B cell (primary cell): Measurements from ENCODE around the gene HOXC9. TPM values are rescaled to one million over a fixed set of nuclear protein-coding genes. Genes with fewer than 3 reads are reported as not detected.

ENCODE experiments used
- ATAC-seq: fragments of 200-7000 bp; cut with Tn5 transposase; one replicate; pipeline ENCODE4 v1.10.0; 2021; ENCODE audit warnings: low read depth, mild to moderate bottlenecking, moderate number of reproducible peaks, moderate library complexity
- CTCF ChIA-PET: fragments of 350-600 bp; sonication (Branson Sonifier 250); formaldehyde crosslinking; loops from one replicate; lab custom pipeline; 2021; ENCODE audit warnings: antibody characterized with exemption, inconsistent platforms; lab: Charles Lee
- POLR2A ChIA-PET: fragments of 350-600 bp; sonication (Branson Sonifier 250); formaldehyde crosslinking; loops from one replicate; lab custom pipeline; 2021; ENCODE audit warnings: antibody characterized with exemption; lab: Charles Lee
- DNase-seq: peaks from one replicate; pipeline ENCODE4 v3.0.0; 2013
- H2AFZ ChIP-seq: 2 replicates; pipeline ENCODE4 v1.6.1; 2012; ENCODE audit warnings: mild to moderate bottlenecking, low read depth, low read length; ENCODE audit not compliant: insufficient read depth, poor library complexity, severe bottlenecking
- H3K27ac ChIP-seq, 2 donors: 1 replicate in 1 of 2; 2 replicates in 1 of 2; pipeline ENCODE4 v1.5.1; 2012 to 2013; ENCODE audit warnings: low read length in 2 of 2, mild to moderate bottlenecking in 2 of 2, moderate library complexity in 1 of 2
- H3K27me3 ChIP-seq, 4 experiments: fragments of 200-600 bp in 1 of 4; sonication (generic) in 1 of 4; replicated peaks in 1 of 4; 1 replicate in 2 of 4; 2 replicates in 2 of 4; pipeline versions ENCODE4 v1.6.1 to v1.7.0; 2013 to 2016; ENCODE audit warnings: low read length in 3 of 4, mild to moderate bottlenecking in 2 of 4, mixed read lengths in 1 of 4, moderate library complexity in 1 of 4; ENCODE audit not compliant: insufficient read depth in 4 of 4, control insufficient read depth in 3 of 4; ENCODE audit errors: control extremely low read depth in 1 of 4
- H3K36me3 ChIP-seq, 2 experiments: replicated peaks in 1 of 2; 1 replicate in 1 of 2; 2 replicates in 1 of 2; pipeline versions ENCODE4 v1.6.1 to v1.7.1; 2013; ENCODE audit warnings: low read length in 1 of 2; ENCODE audit not compliant: insufficient read depth in 2 of 2, control insufficient read depth in 1 of 2; ENCODE audit errors: control extremely low read depth in 1 of 2, extremely low read depth in 1 of 2
- H3K4me1 ChIP-seq, 2 donors: fragments of 200-600 bp in 1 of 2; sonication (generic) in 1 of 2; 1 replicate in 1 of 2; 2 replicates in 1 of 2; pipeline versions ENCODE4 v1.5.1 to v1.6.1; 2013 to 2017; ENCODE audit warnings: low read length in 2 of 2; ENCODE audit not compliant: control insufficient read depth in 2 of 2, insufficient read depth in 2 of 2
- H3K4me2 ChIP-seq: replicated peaks from 2 replicates; pipeline ENCODE3; 2012; ENCODE audit warnings: mild to moderate bottlenecking, low read depth, low read length; ENCODE audit not compliant: poor library complexity, severe bottlenecking
- H3K4me3 ChIP-seq, 5 experiments: fragments of 200-600 bp in 1 of 5; sonication (generic) in 1 of 5; 1 replicate in 3 of 5; 2 replicates in 2 of 5; pipeline versions ENCODE4 v1.5.1 to v1.7.0; 2011 to 2016; ENCODE audit warnings: low read length in 4 of 5, mild to moderate bottlenecking in 4 of 5, low read depth in 2 of 5, control low read depth in 1 of 5, moderate library complexity in 1 of 5; ENCODE audit not compliant: insufficient read depth in 1 of 5; ENCODE audit errors: control extremely low read depth in 1 of 5, extremely low read depth in 1 of 5
- H3K79me2 ChIP-seq: fragments of 200-600 bp; sonication (generic); one replicate; pipeline ENCODE4 v1.6.0; 2016; ENCODE audit warnings: low read length; ENCODE audit not compliant: control insufficient read depth, insufficient read depth
- H3K9ac ChIP-seq: fragments of 200-600 bp; sonication (generic); 2 replicates; pipeline ENCODE4 v1.6.1; 2017; ENCODE audit warnings: mild to moderate bottlenecking, low read length, moderate library complexity
- H3K9me3 ChIP-seq, 3 donors: one replicate each; pipeline versions ENCODE4 v1.6.1 to v1.7.1; 2013; ENCODE audit warnings: low read length in 2 of 3; ENCODE audit not compliant: control insufficient read depth in 2 of 3, insufficient read depth in 1 of 3; ENCODE audit errors: control extremely low read depth in 1 of 3
- H4K20me1 ChIP-seq: 2 replicates; pipeline ENCODE4 v1.6.0; 2012; ENCODE audit warnings: mild to moderate bottlenecking, low read length; ENCODE audit not compliant: insufficient read depth, control insufficient read depth, poor library complexity, severe bottlenecking
- H3K27ac Mint-ChIP-seq: one replicate; pipeline ENCODE4 v1.8.0; 2021; ENCODE audit warnings: mixed read lengths
- H3K27me3 Mint-ChIP-seq: one replicate; pipeline ENCODE4 v1.8.0; 2021; ENCODE audit warnings: mixed read lengths
- H3K4me1 Mint-ChIP-seq: one replicate; pipeline ENCODE4 v1.8.0; 2021; ENCODE audit warnings: mixed read lengths
- H3K4me3 Mint-ChIP-seq: one replicate; pipeline ENCODE4 v1.8.0; 2021; ENCODE audit warnings: mixed read lengths
- H3K9me3 Mint-ChIP-seq: one replicate; pipeline ENCODE4 v1.8.0; 2022; ENCODE audit warnings: mixed read lengths; ENCODE audit not compliant: insufficient read depth
- EZH2 ChIP-seq: IDR thresholded peaks from 2 replicates; pipeline ENCODE4 v1.6.1; 2012; ENCODE audit warnings: borderline replicate concordance, low read depth, mild to moderate bottlenecking, moderate library complexity, low read length; ENCODE audit not compliant: insufficient read depth, poor library complexity, severe bottlenecking
- WGBS: methylation state at CpG from one replicate; pipeline ENCODE4 v1.1.5; 2013; ENCODE audit warnings: missing lambda C conversion rate; ENCODE audit not compliant: insufficient coverage; 5-methylcytosine and 5-hydroxymethylcytosine counted together
- intact Hi-C: fragments of 100-400 bp; cut with micrococcal nuclease; formaldehyde crosslinking; loops from one replicate; pipeline ENCODE4 v1.10.0; 2022
- polyA plus RNA-seq: library from polyadenylated mRNA; depleted of rRNA; stranded (reverse); fragments of >200 nt; gene quantifications from 2 replicates; pipeline ENCODE4 v1.2.3, GENCODE V29; 2012
- total RNA-seq, 2 donors: library from RNA; stranded (reverse); fragments of 120-200 nt in 1 of 2; gene quantifications; 1 replicate in 1 of 2; 2 replicates in 1 of 2; pipeline versions ENCODE4 v1.2.3 to v1.2.4, GENCODE V29; 2013 to 2022
- TF ChIP-seq, protein P1 (sequence below): fragments of 200-600 bp; IDR thresholded peaks from one replicate; pipeline ENCODE4 v1.8.0; 2022; ENCODE audit warnings: antibody characterized with exemption, mild to moderate bottlenecking

HOXC9 gene
- total and polyA plus RNA-seq, 2 donors (not counting 1 experiment from before 2014, with no cell fraction given), result not detected

- Mint-ChIP-seq H3K27ac (no peak overlapping the region), H3K4me3 (no peak overlapping the region), H3K27me3 (peaks cover 72% of the 10 kb centered on the region), H3K9me3 (no peaks in the 10 kb centered on the region), H3K4me1 (peaks cover 26% of the 10 kb centered on the region)
- ChIA-PET POLR2A (no interaction called here), CTCF (interaction anchor here (0.7 to 2.4 kb wide), 7 partner anchors 21 to 416 kb away, joined by 3 to 10 read pairs (median 3); partner anchors contain the start of gene HOXC5)
- no peak overlapping the region for H3K27ac ChIP-seq
- no peaks in the 10 kb centered on the region for H3K36me3 ChIP-seq
- no peak overlapping the region for H2AFZ ChIP-seq
- H3K27me3 ChIP-seq, result peaks cover 0 to 91% (median 82%) of the 10 kb centered on the region in 4 experiments
- no peak overlapping the region for H3K4me2 ChIP-seq
- peaks cover 0 to 35% (median 6%) of the 10 kb centered on the region in 3 donors for H3K9me3 ChIP-seq
- no peak for TF ChIP-seq EZH2
- TF ChIP-seq, protein P1, sequence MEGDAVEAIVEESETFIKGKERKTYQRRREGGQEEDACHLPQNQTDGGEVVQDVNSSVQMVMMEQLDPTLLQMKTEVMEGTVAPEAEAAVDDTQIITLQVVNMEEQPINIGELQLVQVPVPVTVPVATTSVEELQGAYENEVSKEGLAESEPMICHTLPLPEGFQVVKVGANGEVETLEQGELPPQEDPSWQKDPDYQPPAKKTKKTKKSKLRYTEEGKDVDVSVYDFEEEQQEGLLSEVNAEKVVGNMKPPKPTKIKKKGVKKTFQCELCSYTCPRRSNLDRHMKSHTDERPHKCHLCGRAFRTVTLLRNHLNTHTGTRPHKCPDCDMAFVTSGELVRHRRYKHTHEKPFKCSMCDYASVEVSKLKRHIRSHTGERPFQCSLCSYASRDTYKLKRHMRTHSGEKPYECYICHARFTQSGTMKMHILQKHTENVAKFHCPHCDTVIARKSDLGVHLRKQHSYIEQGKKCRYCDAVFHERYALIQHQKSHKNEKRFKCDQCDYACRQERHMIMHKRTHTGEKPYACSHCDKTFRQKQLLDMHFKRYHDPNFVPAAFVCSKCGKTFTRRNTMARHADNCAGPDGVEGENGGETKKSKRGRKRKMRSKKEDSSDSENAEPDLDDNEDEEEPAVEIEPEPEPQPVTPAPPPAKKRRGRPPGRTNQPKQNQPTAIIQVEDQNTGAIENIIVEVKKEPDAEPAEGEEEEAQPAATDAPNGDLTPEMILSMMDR, result no peak
- no peaks in the 10 kb centered on the region for H3K79me2 ChIP-seq
- no peaks in the 10 kb centered on the region for H4K20me1 ChIP-seq
- ATAC-seq (no peak), DNase-seq (no peak)
- intact Hi-C loops, result loop anchor here (5.0 kb wide), 2 partner anchors 35 to 60 kb away; partner anchors contain the start of gene HOXC12
- 60% methylated on average over 1 of the region's 14 CpGs for WGBS
- peaks cover 20 to 51% of the 10 kb centered on the region in 2 donors for H3K4me1 ChIP-seq
- H3K9ac ChIP-seq, result no peak overlapping the region
- H3K4me3 ChIP-seq, result no peak overlapping the region
These were observed 11.9 kb downstream of the HOXC9 start for GRCh38 chr12:54011665-54012532.
